ENCODE measurements around the gene RAB20.

The RAB20 gene

DNA sequence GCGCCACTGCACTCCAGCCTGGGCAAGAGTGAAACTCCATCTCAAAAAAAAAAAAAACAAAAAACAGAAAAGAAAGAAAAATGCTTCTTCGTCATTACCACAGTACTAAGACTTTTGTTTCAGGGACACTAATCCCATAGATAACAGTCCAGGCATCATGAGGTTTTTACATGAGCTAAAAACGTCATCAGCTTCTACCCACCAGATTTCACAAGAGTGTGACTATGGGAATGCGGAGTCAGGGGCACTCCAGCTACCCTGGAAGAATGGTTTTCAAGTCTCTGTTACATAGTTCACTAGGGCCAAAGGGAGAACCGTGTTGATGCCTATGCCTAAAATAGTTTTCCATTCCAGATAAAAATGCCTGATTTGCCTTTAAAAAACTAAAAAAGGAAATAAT is 33.2 kb downstream of the RAB20 start:
- DNase-seq = no peak

DNA sequence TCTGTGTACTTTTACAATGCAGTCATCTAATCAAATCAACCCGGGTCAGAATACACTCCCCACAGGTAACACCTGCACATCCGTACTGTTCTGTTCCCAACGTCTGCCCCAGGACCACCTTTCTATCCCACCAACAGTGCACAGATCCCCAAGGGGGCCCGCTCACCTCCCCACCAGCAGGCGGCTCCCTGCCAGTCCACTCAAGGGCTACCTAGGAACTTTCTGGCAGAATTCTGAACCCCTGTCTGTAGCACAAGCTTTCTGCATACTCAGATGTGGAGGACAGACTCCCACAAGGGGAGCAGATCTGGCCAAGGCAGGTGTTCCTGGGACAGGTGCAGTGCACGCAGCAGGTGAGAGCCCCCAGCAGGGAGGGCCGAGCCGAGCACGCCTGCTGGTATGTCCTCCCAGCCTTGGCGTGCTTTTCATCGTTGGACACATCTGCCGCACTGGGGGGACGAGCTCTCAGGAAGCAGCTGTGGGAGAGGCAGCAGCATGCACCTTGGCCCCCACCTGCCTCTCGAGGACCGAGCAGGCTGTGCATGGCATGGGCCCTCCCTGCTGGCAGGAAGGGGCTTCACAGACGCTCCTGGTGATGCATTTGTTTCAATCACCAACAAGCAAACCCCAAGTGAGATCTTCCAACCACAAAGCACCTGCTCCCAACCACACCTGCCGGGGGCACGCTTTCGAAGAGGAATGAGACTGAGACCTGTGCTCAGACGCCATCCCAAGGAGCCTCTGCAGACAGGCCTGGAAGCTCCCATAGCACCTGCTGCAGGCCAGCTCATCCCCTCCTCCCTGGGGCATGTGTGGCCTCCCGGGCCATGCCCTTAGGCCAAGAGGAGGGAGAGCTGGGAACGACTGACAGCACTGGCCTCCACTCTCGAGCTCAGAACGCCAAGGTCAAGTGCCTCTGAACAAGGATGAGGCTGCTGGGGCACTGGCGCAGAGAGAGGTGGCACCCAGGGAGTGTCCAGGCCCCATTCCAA is 35.9 kb downstream of the RAB20 start:
- no peak for DNase-seq

DNA sequence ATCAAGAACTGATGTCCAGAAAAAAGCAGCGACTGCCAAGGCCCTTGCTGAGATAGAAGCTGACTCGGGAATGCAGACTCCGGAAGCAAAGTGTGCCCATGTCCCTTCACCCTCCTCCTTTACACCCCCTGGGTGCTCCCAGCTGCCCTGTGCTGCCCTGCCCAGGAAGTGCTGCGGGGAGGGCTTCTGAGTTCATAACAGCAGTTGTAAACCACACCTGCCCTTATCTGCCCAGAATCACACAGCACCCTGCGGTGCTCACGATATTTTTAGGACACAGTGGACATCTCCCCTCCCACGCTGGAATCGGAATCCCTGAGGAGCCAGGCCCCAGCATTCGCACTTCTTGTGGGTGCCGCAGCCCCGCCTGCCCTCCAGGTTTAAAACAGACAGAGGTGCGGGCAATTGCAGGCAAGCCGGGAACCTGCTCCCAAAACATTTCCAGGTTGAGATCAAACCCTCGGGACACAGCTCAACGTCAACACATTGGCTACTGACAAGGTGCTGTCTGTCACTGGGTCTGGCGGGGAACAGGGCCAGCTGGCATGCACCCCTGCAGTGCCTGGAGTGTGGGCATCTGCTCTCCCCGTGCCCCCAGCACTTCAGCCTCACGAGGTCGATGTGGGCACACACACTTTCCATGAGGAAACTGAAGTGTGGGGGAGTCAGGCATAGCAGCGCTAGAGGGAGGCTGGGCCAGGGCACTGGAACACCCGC is 36.8 kb downstream of the RAB20 start:
- DNase-seq = no peak

DNA sequence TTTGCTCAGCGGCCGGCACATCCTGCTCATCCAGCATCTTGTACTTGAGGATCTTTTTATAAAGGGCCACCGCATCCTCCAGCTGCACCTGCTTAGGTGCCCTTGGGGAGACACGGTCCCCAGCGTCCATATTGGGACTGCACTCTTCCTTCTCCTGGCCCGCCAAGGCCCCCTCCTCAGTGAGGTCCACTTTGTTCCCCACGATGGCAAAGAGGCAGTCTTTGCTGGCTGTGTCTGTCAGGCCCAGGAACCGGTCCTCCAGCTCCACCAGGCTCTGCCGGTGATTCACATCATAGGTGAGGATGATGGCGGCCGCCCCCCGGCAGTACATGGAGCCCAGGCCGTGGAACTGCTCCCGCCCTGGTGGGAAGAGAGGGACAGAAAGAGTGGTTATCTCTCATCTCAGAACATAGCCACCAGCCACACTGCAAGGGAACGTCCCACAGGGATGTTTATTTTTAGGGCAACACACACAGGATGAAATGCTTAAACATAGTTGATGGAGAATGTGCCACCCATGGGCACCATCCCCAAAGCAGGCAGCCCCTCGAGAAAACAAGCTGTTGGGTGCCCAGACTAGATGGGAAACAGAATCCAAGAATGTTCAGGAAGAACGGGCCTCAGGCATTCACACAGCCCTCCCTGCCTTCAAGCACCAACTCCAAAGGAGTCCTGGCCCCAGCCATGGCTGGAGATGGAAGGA is 37.5 kb downstream of the RAB20 start:
- DNase-seq = no peak

DNA sequence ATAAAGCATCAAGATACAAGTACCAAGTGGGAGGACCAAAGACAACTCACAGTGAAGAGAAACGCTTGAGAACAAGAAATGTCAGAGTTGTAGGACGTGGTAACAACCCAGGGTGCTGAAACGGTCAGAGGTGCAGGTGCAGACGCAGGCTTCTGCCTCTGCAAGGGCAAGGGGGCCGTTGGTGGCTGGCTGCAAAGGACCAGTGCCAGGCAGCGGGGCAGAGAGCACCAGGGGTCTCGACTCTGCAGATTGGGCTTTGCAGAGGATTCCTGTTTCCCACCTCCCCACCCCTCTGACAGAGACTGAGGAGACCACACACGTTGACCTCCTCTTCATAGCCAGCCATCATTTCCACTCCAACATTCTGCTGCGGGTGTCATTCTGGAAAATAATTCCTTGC is 38.3 kb downstream of the RAB20 start:
- no peak for DNase-seq

DNA sequence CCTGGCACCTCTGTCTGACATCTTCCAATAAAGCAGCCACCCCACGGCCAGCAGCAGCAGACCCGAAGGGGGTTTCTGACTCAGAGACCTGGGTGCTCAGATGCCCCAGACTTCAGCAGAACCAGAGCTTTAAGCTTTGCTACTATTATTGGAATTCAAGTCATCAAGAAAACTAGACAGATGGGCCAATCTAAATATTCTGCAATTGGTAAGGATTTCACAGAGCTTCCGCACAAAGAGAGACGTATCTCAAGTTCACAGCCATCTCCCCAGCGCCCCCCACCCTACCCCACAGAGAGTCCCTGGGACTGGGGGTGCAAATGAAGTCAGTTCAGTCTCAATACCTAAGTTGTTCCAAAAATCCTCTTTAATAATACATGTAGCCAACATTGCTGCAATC is 38.8 kb downstream of the RAB20 start:
- no peak for DNase-seq

DNA sequence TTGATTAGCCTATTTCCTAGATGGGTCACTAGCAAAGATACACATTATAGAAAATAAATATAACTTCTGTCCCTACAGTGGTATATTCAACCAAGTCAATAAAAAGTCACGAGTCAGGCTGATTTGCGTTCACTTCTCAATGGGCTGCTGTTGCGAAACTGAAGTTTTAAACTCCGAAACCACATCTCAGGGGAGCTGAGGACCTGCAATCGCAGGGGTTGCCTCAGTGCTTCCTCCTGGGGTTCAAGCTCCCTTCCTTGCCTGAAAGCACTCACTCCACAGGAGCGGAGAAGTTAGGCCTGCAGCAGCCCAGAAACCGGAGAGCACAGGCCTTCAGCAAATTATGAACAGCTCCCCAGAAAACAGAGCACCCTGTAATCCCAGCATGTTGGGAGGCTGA is 39.6 kb downstream of the RAB20 start:
- DNase-seq = no peak

DNA sequence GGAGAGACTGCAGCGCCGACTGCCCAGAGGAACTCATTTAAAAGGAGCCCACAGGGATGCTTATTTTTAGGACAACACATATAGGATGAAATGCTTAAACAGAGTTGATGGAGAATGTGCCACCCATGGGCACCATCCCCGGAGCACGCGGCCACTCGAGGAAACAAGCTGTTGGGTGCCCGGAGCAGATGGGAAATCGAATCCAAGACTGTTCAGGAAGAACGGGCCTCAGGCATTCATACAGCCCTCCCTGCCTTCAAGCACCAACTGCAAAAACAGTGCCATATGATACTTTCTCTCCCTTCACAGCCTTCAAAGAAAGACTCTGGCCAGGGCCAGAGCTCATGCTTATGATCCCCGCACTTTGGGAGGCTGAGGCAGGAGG is 40.2 kb downstream of the RAB20 start:
- DNase-seq = no peak

DNA sequence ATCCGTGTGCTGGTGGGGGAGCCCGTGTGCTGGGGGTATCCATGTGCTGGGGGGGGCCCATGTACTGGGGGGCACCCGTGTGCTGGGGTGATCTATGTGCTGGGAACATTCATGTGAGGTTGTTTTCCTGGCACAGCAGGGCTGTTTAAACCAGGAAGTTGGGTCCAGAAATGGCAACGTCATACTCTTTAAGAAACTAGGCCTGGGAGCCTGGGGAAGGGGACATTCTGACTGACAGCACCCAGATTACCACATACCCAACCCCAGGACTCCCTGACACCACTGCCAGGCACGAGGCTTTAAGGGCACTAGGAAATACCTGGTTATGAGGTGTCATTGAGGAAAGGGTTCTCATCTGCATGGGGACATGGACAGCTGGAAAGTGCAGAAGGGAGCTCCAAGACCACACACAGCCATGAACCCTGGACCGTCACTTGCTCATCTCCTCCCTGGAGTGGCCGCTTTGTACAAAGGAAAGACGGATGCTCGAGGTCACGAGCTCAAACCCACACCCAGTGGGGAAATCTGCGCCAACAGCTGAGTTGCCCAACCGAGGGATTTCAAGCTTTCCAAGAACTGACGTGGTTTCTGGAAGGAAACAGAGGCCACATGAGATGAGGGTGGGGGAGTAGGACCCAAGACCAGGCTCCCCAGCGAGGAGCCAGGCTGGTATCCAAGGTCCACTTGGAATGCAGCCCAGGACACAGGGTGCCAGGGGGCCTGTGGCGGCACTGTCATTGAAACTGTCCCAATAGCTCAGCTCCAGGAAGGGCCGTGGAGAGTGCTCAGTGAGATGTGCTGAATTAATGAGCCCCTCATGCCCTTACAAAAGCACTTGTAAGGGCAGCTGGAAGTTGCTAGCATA is 40.9 kb downstream of the RAB20 start:
- DNase-seq = no peak

DNA sequence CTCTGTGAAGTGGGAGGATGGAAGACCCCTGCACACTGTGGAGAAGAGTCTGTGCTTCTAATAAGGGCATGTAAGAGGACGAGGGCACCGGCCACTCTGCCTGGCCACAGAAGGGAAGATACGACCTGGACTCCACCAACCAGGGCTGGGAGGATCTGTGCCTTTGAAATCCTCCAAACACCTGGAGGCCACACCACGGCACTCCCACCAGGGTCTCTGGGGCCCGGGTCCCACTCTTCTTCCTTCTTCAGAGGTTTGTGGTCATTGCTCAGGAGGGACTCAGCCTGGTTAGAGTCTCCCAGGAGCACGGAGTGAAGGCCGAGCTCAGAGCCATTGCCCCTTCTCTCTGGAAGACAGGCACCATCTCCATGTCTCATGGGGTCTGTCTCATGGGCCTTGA is 42.0 kb downstream of the RAB20 start:
- no peak for DNase-seq

DNA sequence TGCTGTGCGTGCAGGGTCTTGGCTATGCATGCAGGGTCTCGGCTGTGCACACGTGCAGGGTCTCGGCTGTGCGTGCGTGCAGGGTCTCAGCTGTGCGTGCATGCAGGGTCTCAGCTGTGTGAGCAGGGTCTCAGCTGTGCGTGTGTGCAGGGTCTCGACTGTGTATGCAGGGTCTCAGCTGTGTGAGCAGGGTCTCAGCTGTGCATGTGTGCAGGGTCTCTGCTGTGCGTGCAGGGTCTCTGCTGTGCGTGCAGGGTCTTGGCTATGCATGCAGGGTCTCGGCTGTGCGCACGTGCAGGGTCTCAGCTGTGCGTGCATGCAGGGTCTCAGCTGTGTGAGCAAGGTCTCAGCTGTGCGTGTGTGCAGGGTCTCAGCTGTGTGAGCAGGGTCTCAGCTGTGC is 42.5 kb downstream of the RAB20 start:
- DNase-seq = no peak

DNA sequence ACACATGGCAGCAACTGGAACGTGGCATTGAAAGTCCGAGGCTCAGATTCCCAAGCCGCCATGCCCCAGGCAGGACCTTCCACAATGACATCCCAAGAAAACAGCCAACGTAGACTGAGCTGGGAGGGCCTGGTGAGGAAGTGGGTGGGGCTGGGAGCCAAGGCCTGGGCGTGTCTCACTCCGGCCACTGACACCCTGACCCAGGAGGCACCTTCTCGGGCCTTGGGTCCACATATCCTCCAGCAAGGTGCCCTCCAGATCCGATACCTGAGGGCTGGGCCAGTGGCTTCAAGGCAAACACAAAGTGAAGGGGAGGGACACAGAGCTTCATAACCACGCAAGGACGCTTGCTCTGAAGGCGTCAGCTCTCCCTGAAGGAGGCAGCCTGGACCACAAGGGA is 43.0 kb downstream of the RAB20 start:
- DNase-seq = no peak

DNA sequence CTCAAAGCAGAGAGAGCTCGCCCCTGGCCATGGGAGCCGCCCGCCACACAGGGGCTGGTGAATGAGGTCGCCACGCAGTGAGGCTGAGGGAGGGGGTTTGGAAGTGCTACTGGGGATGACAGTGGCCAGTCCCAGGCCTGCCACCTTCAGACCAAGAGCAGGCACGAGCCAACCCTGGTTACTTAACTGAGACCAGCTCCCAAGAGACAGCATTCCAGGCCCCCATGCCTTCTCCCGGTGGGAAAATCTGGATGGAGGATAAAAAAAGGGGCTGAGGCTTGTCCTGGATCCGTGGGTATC is 43.3 kb downstream of the RAB20 start:
- DNase-seq = no peak

DNA sequence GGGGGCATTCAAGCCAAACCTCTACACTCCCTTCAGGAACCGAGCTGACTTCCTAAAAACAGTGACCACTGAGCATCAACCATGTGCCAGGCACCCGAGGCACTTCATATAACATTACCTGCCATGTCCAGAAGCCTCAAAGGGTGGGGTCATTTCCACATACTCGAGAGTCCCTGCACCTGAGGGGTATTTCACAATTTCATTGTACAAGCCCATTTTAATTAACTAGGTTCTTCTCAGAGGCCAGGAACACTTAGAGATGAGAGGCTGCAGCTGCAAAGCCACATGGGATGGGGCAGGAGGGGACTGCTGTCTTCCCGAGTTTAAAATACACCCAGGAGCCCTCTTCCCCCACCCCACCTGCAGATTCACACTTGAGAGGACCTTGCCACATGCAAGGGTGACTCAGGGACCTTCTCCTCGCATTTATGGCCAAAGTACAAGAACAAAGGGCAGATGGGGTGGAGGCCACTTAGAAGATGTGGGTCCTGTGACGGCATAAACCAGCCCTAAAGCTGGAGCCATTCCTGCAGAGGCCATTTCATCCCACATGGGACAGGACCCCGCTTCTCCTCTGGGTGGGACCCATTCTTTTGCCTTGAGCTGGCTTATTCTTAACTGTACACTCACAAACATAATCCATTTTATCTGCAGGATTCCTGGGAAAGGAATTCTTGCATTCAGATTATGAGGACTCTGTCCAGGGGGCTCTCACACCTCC is 43.9 kb downstream of the RAB20 start:
- no peak for DNase-seq

DNA sequence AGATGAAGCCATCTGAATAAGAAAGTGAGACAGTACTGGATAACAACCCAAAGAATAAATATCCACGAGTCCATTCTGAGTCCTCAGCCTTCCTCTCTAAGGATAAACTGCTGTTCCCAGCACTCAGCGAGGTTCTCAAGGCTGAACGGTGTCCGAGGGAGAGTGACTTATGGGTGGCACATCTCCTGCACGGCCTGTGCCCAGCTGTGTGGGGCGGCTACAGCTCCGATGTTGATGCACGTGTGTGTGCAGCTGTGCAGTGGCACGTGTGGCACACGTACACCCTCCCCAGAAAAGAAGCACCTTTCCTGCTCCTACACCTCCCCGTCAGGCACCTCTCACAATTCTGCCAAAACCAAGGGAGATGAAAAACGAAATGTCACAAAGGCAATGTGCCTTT is 45.0 kb downstream of the RAB20 start:
- no peak for DNase-seq

DNA sequence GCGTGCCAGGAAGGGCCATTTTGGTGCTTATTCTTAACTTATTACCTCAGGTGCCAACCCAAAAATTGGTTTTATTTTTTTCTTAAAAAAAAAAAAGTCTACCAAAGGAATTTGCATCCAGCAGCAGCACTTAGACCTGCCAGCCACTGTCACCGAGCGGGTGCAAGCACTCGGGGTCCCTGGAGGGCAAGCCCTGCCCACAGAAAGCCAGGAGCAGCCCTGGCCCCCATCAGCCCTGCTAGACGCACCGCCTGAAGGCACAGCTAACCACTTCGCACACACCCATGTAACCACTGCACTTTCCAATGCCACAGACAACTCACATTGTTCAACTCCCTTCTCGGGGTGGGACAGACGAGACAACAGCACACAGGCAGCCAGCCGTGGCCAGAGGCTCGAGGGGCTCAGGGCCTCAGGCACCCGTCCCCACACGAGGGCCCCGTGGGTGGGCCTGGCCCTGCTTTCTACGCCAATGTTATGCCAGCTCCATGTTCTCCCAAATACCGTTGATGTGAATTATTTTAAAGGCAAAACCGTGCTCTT is 49.3 kb downstream of the RAB20 start:
- DNase-seq = no peak

DNA sequence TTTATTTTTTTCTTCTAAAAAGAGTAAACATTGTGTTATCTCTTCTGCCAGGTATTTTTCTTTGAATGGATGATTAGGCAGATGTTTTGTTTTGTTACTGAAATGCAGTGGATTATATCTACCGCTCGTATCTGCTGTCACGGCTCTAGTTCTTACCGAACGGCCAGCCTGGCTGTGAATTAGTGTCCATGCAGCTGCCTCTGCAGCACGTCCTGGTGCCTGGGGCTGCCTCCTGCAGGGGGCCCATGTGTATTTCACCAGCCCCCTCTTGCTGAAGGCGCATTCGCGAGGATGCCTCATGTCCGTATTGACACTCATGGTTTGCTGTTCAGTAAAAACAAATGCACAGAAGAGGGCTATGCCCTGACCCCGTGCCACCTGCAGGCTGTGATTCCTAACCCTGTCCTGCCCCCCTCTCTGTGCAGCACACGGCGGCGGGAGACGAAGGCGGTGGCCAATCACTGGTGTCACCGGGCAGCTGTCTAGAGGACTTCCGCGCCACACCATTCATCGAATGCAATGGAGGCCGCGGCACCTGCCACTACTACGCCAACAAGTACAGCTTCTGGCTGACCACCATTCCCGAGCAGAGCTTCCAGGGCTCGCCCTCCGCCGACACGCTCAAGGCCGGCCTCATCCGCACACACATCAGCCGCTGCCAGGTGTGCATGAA is 49.9 kb downstream of the RAB20 start:
- no peak for DNase-seq

DNA sequence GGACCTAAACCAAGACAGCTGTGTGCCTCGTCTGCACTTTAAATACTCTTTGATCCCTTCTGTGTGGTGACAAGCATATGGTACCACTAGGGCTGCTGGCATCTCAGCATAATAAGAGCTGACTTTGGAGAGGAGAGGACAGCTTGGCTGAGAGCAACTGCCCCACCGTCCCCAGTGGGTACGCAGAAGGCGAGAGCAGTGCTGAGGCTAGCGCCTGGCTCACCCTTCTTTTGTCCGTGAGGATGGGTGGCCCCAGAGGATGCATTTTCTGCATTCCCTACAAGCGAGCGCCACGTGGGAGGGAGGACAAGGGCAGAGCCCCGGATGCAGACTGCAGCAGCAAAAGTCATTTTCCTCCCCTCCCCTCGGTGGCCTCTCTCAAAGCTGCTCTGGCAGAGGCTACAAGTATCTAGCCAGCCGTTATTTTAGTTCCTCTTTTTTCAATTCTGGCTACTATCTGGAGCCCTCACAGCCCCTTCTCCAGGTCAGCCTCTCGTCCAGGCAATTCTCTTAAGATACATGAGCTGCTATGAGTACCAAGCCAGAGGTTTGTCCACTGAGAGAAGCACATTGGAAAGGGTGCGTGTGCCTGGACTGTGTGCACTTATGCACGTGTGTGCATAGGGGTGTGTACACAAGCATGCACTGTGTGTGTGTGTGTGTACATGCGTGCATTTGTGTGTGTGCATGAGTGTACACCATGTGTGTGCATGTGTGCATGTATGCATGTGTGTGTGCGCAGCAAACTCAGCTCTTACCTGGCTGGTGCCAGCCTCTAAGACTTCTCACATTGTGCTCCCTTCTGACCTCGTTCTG is 51.3 kb downstream of the RAB20 start:
- DNase-seq = no peak

DNA sequence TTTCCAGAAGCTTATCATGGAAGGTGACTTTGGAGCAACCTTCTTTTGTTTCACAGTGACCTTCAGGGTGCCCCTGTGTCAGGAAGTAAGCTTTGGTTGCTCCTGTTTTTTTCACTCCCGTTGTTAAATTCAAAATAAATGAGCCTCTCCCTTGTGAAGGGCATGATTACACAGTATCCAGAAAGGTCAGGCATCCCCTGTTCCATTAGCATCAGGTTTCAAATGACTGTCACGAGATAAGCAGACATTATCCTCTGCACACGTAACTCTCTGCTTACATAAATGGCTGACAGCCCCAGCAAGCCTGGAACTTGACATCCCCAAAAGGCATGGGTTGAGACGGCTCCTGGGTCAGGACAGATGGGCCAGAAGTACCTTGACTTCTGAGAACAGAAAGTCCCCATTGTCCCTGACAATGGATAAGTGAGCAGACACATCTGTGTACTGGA is 52.0 kb downstream of the RAB20 start:
- DNase-seq = no peak

DNA sequence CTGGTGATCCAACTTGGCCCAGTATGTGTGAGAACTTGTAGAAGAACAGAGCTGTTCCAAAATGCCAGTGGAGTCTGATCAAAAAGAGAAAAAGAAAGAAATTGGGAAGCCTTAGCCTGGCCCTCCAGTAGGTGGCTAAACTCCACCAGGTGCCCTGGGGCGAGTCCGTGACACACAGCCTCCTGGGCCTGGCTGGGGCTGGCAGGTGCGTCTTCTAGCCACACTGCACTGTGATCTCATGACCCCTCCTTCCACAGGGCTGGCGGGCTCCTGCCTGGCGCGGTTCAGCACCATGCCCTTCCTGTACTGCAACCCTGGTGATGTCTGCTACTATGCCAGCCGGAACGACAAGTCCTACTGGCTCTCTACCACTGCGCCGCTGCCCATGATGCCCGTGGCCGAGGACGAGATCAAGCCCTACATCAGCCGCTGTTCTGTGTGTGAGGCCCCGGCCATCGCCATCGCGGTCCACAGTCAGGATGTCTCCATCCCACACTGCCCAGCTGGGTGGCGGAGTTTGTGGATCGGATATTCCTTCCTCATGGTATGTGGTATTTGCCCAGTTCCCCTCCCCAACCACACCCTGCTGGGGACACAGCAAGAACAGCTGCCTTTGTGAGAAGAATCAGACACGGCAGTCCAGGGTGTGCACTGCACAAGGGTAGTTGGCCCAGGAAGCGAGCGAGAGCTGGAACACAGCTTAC is 53.7 kb downstream of the RAB20 start:
- DNase-seq = no peak
